Testis (tissue), 2 donors: ENCODE measurements around the gene STARD3.

Experiments
- CTCF ChIP-seq, 3 experiments: fragments of 450-650 bp in 2 of 3; fragments of 200-600 bp in 1 of 3; sonication (generic) in 1 of 3; IDR thresholded peaks; one replicate each; pipeline ENCODE4 v1.5.1; 2016 to 2019; ENCODE audit warnings: antibody characterized with exemption in 3 of 3, mild to moderate bottlenecking in 2 of 3, moderate library complexity in 1 of 3
- POLR2A ChIP-seq: fragments of 450-650 bp; IDR thresholded peaks from one replicate; pipeline ENCODE4 v1.6.1; 2017; ENCODE audit warnings: antibody characterized with exemption, mild to moderate bottlenecking, moderate library complexity

GRCh38 chr17:39694593-39694992 is 57.6 kb downstream of the STARD3 start:
- TF ChIP-seq CTCF (IDR thresholded peaks at IDR 0.05) (no peak), POLR2A (no peak)
